ENCODE measurements around the gene ART1.
"Not testable (repeated sequence)": the region's sequence is repeated elsewhere in the genome, so short reads cannot be mapped to it uniquely, and the experiment has no call there.

ART1 gene

GRCh38 chr11:3635641-3636375 lies 9.1 kb upstream of the ART1 start:
- no peak for DNase-seq

DNA sequence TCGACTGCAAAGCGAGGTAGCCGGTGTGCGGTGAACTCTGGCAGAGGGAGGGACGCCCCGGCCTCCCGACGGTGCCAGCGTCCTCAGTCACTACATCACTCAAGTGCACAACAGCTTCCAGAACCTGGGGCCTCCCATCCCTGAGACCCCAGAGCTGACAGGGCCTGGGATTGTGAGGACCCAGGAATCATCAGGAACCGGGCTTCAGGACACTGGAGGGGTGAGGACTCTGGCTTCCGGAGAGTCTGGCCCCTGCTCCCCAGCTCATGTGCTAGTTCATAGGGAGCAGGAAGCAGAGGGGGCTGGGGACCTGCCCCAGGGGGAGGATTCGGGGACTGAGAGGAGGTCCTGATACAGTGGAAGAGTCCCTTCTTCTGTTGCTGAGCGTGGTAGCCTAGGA lies 7.7 kb upstream of the ART1 start:
- DNase-seq, result no peak

GRCh38 chr11:3638513-3638912 lies 6.4 kb upstream of the ART1 start:
- no peak for DNase-seq

GRCh38 chr11:3639841-3640240 lies 5.1 kb upstream of the ART1 start:
- DNase-seq, result no peak

GRCh38 chr11:3641191-3641590 lies 3.7 kb upstream of the ART1 start:
- no peak for DNase-seq

DNA sequence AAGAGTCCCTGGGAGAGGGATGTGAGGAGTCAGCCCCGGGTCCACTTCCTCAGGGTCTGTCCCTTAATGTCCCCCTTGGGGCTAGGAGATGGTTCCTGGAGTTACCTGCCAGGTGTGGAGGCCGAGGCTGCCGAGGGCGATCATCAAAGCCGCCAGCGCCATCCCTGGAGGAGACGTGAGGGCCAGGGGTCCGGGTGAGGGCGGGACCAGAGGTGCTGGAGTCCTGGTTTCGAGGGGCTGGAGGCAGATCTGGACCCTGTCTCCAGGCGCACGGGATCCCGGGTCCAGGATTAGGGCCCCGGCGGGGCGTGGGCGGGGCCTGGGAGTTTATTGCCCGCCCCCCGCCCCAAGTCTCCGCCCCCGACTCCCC lies 3.2 kb upstream of the ART1 start, which contains the start of gene ART5:
Gene ART5, minus strand, starts transcription at position 292 of the 370 bp plus-strand sequence. Its CDS starts 130 bp downstream, at position 162.
- no peak for DNase-seq

DNA sequence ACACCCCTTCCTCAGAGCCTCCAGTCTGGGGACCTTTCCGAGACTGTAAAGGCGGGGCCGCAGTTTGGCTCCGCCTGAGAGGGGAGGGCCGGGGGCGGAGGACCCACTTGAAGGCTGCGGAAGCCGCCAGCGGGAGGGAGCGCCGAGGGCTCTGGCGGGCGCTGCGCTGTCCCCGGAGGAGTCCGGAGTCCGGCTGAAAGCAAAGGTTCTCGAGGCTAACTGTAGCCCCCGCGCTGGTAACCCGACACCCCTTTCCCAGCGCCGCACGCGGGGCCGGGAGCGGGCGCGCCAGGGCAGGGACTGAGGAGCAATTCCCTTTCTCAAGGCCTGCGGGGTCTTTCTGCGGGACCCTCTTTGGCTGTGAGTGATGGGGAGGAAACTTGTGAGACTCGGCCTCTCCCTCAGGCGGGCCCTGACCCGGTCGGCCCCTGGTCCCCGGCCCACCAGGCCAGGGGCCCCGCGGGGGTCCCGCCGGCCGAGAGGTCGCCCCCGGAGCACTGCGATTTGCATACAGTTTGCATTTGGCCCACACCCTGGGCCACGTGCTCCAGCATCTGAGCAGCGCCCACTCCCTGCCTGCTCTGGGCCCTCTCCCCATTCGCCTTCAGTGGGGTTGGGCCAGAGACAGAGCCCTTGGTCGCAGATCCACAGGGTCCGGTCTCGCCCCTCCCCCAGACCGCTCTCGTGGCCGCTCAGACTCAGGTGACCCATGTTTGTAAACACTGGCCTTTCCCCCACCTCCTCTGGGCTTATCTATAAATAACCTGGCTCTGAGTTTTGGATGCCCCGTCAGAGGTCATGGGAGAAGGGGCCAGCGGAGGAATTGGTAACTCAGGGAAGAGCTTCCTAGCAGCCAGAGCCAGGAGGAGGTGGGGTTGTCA lies 2.6 kb upstream of the ART1 start:
- peak; percentile 49 to 74 (median 64) for DNase-seq

GRCh38 chr11:3643102-3643546 lies 1.8 kb upstream of the ART1 start:
- DNase-seq, result not testable (repeated sequence)

DNA sequence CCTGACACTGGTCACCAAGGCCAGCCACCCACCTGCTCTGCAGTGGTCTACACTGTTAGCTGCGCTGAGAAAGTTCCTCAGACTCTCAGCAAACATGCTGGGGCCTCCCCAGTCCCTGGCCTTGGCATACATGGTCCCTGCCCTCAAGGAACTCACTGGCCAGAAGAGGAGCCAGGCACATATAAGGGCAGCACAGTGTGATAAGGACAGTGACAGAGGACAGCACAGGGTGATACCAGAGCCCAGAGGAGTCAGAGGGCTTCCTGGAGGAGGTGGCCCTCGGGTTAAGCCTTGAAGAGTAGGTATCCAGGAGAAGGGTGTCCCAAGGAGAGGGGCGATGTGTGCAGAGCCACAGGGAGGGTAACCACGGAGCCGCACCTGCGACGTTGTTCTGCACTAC lies 624 bp downstream of the ART1 start:
- DNase-seq, result no peak

- DNase-seq, result not testable (repeated sequence)
These were observed 3.9 kb downstream of the ART1 start for GRCh38 chr11:3648843-3649242.

DNA sequence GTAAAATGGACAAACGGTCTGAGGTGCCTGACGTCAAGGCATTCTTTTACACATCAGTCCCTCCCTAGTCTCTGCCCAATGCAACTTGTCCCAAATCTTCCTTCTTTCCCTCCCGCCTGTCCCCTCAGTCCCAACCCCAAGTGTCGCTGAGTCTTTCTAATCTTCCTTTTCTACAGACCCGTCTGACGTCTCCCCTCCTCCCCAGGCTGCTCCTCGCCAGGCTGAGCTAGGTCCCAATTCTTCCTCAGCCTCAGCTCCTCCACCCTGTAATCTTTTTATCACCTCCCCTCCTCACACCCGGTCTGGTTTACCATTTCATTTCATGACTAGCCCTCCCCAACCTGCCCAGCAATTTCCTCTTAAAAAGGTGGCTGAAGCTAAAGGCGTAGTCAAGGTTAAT lies 4.4 kb downstream of the ART1 start:
- DNase-seq, result not testable (repeated sequence)

GRCh38 chr11:3652514-3652913 lies 7.6 kb downstream of the ART1 start:
- DNase-seq, result not testable (repeated sequence)

DNA sequence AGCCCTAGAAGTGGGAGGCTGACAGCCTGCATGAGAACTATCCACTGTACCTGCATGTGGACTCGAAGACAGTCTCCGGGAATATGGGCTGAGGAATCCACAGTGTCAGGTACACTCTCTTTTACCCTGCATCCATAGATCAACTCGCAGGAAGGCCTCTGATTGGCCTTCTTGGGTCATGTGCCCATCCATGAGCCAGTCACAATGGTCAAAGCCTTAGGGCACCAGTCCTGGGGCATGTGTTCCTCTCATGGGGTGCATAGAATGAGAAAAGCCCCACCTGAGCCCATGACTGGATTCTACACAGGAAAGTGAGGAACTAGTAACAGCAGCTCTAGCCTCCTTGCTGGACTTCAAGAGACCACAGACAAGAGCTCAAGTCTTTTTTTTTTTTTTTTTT lies 10.6 kb downstream of the ART1 start:
- no peak for DNase-seq

DNA sequence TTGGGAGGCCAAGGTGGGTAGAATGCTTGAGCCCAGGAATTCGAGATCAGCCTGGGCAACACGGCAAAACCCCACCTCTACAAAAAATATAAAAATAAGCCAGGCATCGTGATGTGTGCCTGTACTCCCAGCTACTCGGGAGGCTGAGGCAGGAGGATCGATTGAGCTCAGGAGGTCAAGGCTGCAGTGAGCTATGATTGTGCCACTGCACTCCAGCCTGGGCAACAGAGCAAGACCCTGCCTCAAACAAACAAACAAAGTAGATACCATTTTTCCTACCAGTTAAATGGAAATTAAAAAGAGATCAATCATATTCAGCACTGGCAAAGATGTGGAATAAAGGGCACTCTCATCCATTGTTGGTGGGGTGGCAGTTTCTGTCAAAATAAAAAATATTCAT lies 12.4 kb downstream of the ART1 start:
- not testable (repeated sequence) for DNase-seq

DNA sequence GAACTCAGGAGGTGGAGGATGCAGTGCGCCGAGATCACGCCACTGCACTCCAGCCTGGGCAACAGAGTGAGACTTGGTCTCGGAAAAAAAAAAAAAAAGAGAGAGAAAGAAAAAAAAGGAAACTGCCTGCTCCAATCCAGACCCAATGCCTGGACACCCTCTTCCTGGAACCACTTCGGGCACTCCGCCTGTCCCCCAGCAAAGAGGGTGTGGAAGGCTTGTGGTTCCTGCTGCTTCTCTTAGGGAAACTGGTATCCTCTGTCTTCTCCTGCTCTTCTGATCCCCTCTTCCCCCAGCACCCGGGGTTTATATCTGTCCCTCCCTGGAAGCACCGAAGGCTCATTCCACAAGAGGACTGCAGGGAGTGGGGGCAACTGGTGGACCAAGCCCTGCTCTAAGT lies 13.3 kb downstream of the ART1 start:
- DNase-seq, result no peak

DNA sequence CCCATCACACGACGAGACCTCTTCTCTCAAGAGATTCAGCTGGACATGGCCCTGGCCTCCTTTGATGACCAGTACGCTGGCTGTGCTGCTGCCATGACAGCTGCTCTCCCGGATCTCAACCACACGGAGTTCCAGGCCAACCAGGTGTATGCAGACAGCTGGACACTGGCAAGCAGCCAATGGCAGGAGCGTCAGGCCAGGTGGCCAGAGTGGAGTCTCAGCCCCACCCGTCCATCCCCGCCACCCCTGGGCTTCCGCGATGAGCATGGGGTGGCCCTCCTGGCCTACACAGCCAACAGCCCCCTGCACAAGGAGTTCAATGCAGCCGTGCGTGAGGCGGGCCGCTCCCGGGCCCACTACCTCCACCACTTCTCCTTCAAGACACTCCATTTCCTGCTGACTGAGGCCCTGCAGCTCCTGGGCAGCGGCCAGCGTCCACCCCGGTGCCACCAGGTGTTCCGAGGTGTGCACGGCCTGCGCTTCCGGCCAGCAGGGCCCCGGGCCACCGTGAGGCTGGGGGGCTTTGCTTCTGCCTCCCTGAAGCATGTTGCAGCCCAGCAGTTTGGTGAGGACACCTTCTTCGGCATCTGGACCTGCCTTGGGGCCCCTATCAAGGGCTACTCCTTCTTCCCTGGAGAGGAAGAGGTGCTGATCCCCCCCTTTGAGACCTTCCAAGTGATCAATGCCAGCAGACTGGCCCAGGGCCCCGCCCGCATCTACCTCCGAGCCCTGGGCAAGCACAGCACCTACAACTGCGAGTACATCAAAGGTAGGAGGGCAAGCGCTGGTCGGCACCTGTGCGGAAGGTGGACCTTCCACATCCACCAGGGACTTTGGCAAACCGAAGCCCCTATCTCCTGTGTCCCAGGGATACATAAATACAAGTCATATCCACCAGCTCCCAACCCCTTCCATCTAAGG lies 14.9 kb downstream of the ART1 start:
- no peak for DNase-seq

DNA sequence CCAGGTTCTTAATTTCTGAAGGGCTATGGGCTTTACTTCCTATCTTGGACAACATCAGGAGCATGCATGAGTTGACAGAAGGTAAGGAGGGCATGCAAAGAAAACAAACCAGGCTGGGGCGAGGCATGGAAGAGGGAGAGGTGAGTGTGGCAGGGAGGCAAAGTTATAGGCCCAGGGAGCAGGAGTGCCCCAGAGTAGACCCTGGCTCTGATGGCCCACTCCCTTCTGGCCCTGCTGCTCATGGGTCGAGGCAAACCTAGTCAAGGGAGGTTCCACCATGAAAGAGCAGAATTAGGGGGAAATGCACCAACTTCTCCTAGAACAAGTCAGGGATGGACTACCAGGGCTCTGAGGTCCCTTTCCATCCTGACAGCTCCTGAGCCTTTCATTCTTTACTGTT lies 16.0 kb downstream of the ART1 start:
- no peak for DNase-seq

GRCh38 chr11:3662856-3663255 lies 17.9 kb downstream of the ART1 start:
- DNase-seq, result no peak

GRCh38 chr11:3664032-3664630 lies 19.2 kb downstream of the ART1 start:
- no peak for DNase-seq

DNA sequence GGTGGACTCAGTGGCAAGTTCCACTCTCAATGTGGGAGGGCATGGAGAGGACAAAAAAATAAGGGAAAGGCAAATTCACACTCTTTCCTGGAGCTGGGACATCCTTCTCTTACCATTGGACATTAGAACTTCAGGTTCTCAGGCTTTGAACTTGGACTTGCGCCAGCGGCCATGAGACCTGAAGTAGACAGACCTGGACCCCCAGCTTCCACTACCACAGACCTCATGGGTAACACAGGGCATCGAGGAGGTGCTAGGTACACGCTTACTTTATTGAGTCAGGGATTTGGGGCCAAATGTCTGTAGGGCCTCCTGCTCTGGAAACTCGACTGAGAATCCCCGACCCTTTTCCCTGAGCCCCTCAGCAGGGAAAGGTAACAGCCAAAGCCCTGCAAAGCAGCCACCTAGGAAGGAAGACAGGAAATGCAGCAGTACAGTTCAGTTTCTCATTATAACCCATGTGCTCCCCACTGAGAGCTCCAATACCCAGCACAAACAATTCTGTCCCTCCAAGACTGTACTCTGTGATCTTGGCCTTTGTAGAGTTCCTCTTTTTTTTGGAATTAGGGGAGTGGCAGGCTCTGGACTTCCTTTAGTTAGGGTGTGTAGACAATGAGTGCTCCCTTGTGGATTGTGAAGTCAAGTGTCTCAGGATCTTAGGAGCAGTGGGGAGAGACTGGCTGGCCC lies 20.6 kb downstream of the ART1 start:
- DNase-seq, result no peak

DNA sequence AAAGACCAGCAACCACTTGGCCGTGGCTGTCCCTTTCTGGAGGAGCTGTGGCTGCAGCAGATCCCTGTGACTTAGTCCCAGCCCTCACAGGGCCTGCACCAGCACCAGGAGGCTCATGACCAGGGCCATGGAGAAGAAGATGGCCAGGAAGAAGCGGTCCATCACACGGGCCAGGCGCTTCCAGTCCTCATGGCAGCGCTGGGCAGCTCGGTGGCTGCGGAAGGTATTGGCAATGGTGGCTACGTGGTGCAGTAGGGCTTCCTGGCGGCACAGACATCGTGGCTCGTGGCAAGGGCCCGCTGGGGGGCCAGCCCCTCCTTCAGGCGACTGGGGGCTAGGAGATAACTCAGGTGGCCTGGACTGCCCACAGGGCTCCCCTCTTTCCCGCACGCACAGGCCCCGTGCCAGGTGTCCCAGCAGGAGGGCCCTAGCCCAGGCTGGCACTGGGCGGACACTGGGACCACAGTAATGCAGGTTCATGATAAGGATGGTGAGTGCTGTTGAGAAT lies 21.1 kb downstream of the ART1 start:
- no peak for DNase-seq
